ENCODE measurements around the gene FILIP1L. TPM values are rescaled to one million over a fixed set of nuclear protein-coding genes. Genes with fewer than 3 reads are reported as not detected.

FILIP1L gene
- total RNA-seq, 4 donors from 2014 or later, result 4.4 to 17.7 (median 13.2) TPM

DNA sequence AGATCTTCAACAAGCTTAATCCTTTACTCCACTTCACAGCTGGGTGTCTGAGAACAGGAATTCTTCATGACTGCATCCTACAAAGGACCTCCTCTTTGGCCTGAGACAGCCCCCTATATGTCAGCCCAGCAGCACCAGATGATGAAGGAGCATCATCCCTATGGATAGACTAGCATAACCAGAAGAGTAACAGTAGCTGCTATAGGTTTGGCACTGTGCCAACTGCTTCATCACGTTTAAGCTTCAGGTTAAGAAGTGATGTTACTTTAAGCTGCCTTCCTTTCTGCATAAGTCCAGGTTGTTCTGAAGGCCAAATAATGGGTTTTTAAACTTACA, 246.0 kb downstream of the FILIP1L start:
- no peak overlapping the region for H3K4me3 ChIP-seq (replicated peaks in 1 of 3)
- TF ChIP-seq POLR2A (IDR thresholded peaks at IDR 0.05), result no peak
- TF ChIP-seq, protein P1, sequence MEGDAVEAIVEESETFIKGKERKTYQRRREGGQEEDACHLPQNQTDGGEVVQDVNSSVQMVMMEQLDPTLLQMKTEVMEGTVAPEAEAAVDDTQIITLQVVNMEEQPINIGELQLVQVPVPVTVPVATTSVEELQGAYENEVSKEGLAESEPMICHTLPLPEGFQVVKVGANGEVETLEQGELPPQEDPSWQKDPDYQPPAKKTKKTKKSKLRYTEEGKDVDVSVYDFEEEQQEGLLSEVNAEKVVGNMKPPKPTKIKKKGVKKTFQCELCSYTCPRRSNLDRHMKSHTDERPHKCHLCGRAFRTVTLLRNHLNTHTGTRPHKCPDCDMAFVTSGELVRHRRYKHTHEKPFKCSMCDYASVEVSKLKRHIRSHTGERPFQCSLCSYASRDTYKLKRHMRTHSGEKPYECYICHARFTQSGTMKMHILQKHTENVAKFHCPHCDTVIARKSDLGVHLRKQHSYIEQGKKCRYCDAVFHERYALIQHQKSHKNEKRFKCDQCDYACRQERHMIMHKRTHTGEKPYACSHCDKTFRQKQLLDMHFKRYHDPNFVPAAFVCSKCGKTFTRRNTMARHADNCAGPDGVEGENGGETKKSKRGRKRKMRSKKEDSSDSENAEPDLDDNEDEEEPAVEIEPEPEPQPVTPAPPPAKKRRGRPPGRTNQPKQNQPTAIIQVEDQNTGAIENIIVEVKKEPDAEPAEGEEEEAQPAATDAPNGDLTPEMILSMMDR (IDR thresholded peaks at IDR 0.05), result no peak
- H3K9me3 ChIP-seq, result no peaks in the 10 kb centered on the region
- intact Hi-C loops (cut with DNase I), result no loop called here
- WGBS, 2 donors, result 0 to 16% methylated on average over 1 of the region's 1 CpG
- no peak for DNase-seq
- H3K27ac ChIP-seq, result no peak overlapping the region
- H3K4me1 ChIP-seq, result no peaks in the 10 kb centered on the region
- no peaks in the 10 kb centered on the region for H3K36me3 ChIP-seq
- no peaks in the 10 kb centered on the region for H3K27me3 ChIP-seq

DNA sequence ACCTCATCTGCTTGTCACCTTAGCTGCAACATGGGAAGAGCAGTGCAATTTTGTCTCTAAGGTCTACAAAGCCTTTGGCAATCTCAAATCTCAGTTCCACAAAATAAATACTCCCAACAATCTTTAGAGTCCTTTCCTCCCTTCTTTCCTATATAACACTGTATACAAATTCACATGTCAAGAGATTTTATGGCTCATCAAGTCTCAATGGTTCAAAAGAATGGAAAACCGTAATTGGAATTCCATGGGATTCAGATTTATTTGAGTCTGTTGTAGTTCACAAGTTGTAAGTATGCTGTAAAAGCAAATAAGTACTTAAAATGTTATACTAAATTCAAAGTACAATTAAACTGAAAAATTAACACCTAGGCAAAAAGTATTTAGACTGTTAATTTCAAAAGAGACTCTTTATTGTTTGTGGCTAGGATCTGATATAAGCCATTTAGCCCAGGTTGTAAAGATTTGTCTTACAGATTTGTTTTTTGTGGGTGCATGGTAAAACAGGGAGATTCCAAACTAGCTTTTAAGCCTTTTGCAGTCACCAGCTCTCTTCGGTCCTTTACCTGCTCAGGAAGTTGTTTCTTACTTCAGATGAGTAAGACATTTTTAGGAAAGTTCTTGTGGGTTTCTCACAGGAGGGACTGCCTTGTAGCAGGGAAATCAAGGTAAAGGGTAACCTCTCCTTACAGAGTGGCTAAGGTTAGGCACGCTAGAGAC, 246.5 kb downstream of the FILIP1L start:
- Histone ChIP-seq H3K9me3 (no peaks in the 10 kb centered on the region), H3K4me3 (replicated peaks in 1 of 3) (no peak overlapping the region), H3K27ac (no peak overlapping the region), H3K36me3 (no peaks in the 10 kb centered on the region), H3K4me1 (no peaks in the 10 kb centered on the region), H3K27me3 (no peaks in the 10 kb centered on the region)
- intact Hi-C loops (cut with DNase I), result no loop called here
- no peak for TF ChIP-seq POLR2A (IDR thresholded peaks at IDR 0.05)
- TF ChIP-seq, protein P1 (IDR thresholded peaks at IDR 0.05), result no peak
- 86 to 92% methylated on average over 3 of the region's 3 CpGs for WGBS, 2 donors
- no peak for DNase-seq

- intact Hi-C loops (cut with DNase I), result no loop called here
- no peak overlapping the region for H3K4me3 ChIP-seq (replicated peaks in 1 of 3)
- H3K27me3 ChIP-seq, result no peaks in the 10 kb centered on the region
- no peaks in the 10 kb centered on the region for H3K36me3 ChIP-seq
- WGBS, 2 donors, result 55 to 57% methylated on average over 3 of the region's 3 CpGs
- H3K27ac ChIP-seq, result no peak overlapping the region
- no peaks in the 10 kb centered on the region for H3K9me3 ChIP-seq
- DNase-seq, result no peak
- TF ChIP-seq POLR2A (IDR thresholded peaks at IDR 0.05), result no peak
- TF ChIP-seq, protein P1 (IDR thresholded peaks at IDR 0.05), result no peak
- no peaks in the 10 kb centered on the region for H3K4me1 ChIP-seq
Measured at GRCh38 chr3:99866261-99866761, 248.0 kb downstream of the FILIP1L start.

DNA sequence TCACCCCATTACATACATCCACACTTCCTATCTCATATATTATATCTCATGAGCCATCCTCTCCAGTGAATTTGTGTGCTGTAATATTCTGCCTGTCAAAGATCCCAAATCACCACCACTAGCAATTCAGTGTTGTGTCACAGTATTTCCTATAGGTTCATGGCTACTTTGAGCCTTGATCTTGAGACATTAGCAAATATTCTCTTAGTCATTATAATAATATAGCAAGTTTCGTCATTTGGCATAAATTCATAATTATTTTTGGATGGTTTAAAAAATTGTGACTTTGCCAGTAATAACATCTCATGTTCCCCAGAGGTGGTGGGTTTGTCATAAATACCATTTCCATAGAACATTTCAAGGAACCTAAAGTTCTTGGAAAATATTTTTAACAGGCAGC, 249.0 kb downstream of the FILIP1L start:
- intact Hi-C loops (cut with DNase I), result no loop called here
- no peaks in the 10 kb centered on the region for H3K27me3 ChIP-seq
- 75 to 89% methylated on average over 1 of the region's 1 CpG for WGBS, 2 donors
- no peak for DNase-seq
- H3K36me3 ChIP-seq, result no peaks in the 10 kb centered on the region
- no peak for TF ChIP-seq POLR2A (IDR thresholded peaks at IDR 0.05)
- TF ChIP-seq, protein P1 (IDR thresholded peaks at IDR 0.05), result no peak
- no peak overlapping the region for H3K4me3 ChIP-seq (replicated peaks in 1 of 3)
- H3K27ac ChIP-seq, result no peak overlapping the region
- H3K9me3 ChIP-seq, result no peaks in the 10 kb centered on the region
- H3K4me1 ChIP-seq, result no peaks in the 10 kb centered on the region

DNA sequence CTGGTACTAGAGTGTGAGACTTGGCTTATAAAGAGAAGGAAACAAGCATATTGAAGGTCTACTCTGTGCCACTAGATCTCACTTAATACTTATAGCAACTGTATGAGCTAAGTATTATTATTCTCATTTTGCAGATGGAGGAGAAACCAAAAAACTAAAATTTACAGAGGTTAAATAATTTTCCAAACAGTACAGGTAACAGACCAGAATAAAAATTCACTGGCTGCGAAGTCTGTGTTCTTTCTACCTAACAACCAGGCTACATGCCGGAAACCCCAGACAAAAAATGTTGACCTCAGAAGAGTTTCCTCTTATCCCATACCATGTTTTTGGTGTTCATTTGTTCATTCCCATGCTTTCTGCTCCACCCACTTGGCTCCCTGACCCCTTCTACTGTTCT, 250.0 kb downstream of the FILIP1L start:
- Histone ChIP-seq H3K4me1 (no peaks in the 10 kb centered on the region), H3K27ac (no peak overlapping the region), H3K9me3 (no peaks in the 10 kb centered on the region), H3K27me3 (no peaks in the 10 kb centered on the region), H3K4me3 (replicated peaks in 1 of 3) (no peak overlapping the region), H3K36me3 (no peaks in the 10 kb centered on the region)
- 93 to 98% methylated on average over 2 of the region's 2 CpGs for WGBS, 2 donors
- no peak for TF ChIP-seq POLR2A (IDR thresholded peaks at IDR 0.05)
- TF ChIP-seq, protein P1 (IDR thresholded peaks at IDR 0.05), result no peak
- DNase-seq, result no peak
- intact Hi-C loops (cut with DNase I), result no loop called here

Data from thyroid gland (tissue), 4 donors.